ENCODE data around the gene CORO2A.

Gene CORO2A

GRCh38 chr9:98185611-98186171, 6.7 kb downstream of the CORO2A start:
- no peaks in the 10 kb centered on the region for H4K20me1 ChIP-seq (ENCODE audit: insufficient read depth, low read length)
- H3K4me2 ChIP-seq (ENCODE audit: low read length): no peak overlapping the region
- H3K4me3 ChIP-seq (ENCODE audit: low read length): no peak overlapping the region
- no peaks in the 10 kb centered on the region for H3K4me1 ChIP-seq (ENCODE audit: low read length)
- H3K36me3 ChIP-seq (replicated peaks; ENCODE audit: low read depth, low read length): no peaks in the 10 kb centered on the region
- no peak overlapping the region for H2AFZ ChIP-seq (ENCODE audit: low read depth, low read length)
- H3K79me2 ChIP-seq (ENCODE audit: low read length): no peaks in the 10 kb centered on the region
- no peak overlapping the region for H3K27ac ChIP-seq (ENCODE audit: low read length)
- no peaks in the 10 kb centered on the region for H3K9me3 ChIP-seq (ENCODE audit: insufficient read depth, low read length)
- TF ChIP-seq, protein P1, sequence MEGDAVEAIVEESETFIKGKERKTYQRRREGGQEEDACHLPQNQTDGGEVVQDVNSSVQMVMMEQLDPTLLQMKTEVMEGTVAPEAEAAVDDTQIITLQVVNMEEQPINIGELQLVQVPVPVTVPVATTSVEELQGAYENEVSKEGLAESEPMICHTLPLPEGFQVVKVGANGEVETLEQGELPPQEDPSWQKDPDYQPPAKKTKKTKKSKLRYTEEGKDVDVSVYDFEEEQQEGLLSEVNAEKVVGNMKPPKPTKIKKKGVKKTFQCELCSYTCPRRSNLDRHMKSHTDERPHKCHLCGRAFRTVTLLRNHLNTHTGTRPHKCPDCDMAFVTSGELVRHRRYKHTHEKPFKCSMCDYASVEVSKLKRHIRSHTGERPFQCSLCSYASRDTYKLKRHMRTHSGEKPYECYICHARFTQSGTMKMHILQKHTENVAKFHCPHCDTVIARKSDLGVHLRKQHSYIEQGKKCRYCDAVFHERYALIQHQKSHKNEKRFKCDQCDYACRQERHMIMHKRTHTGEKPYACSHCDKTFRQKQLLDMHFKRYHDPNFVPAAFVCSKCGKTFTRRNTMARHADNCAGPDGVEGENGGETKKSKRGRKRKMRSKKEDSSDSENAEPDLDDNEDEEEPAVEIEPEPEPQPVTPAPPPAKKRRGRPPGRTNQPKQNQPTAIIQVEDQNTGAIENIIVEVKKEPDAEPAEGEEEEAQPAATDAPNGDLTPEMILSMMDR (IDR thresholded peaks at IDR 0.05; ENCODE audit: low read depth, low read length): no peak
- no peak for TF ChIP-seq EZH2phosphoT487 (IDR thresholded peaks at IDR 0.05; ENCODE audit: low read depth)
- H3K9ac ChIP-seq (ENCODE audit: low read length): no peak overlapping the region
- peaks cover 7% of the 10 kb centered on the region; the same call in 1 of the 2 replicates for H3K27me3 ChIP-seq (ENCODE audit: low read depth, low read length)

DNA sequence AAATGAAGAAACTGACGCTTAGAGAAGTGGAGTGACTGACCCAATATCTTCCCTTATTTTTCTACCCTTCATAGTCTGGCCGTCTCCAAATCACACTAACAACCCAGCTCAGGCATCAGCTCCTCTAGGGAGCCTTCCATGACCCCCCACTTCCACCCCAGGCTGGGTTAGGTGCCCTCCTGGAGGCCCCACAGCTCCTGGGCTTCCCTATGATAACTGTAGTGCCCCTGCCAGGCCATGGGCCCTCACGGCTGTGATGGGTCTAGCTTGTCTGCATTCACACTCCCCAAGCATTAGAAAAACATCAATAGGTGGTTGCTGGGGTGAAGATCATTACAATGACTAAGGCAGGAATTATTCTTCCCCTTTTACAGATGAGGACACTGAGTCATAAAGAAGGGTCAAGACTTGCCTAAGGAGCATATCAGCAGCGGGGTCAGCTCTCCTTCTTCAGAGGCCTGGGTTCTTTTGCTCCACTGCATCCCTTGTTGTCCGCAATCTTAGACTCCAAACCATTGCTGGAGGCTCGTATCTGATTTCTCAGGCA, 7.3 kb downstream of the CORO2A start:
- Histone ChIP-seq H2AFZ (ENCODE audit: low read depth, low read length) (no peak overlapping the region), H4K20me1 (ENCODE audit: insufficient read depth, low read length) (no peaks in the 10 kb centered on the region), H3K9me3 (ENCODE audit: insufficient read depth, low read length) (no peaks in the 10 kb centered on the region), H3K36me3 (replicated peaks; ENCODE audit: low read depth, low read length) (no peaks in the 10 kb centered on the region), H3K27ac (ENCODE audit: low read length) (no peak overlapping the region), H3K4me2 (ENCODE audit: low read length) (no peak overlapping the region), H3K4me1 (ENCODE audit: low read length) (no peaks in the 10 kb centered on the region), H3K79me2 (ENCODE audit: low read length) (no peaks in the 10 kb centered on the region), H3K27me3 (ENCODE audit: low read depth, low read length) (peaks cover 7% of the 10 kb centered on the region; the same call in 1 of the 2 replicates), H3K9ac (ENCODE audit: low read length) (no peak overlapping the region), H3K4me3 (ENCODE audit: low read length) (no peak overlapping the region)
- TF ChIP-seq, protein P1 (IDR thresholded peaks at IDR 0.05; ENCODE audit: low read depth, low read length): no peak
- TF ChIP-seq EZH2phosphoT487 (IDR thresholded peaks at IDR 0.05; ENCODE audit: low read depth): no peak

DNA sequence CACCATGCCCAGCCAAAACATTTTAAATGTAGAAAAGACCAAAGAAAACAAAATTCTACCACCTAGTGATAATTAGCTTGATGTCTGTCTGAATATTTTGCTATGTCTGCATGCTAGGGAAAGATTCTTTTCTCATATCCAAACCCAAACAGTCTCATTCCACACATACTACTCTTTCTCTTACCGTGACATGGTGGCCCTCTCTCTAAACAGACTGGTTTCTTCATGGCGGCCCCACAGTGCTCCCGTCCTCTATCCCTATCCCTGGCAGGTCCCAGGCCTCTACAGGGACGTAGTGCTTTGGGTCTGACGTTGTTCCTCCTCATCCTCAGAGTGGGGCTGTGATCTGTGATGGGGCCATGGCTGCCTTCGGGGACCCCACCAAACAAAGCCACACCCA, 8.1 kb downstream of the CORO2A start:
- Histone ChIP-seq H3K9ac (ENCODE audit: low read length) (no peak overlapping the region), H3K79me2 (ENCODE audit: low read length) (no peaks in the 10 kb centered on the region), H3K27me3 (ENCODE audit: low read depth, low read length) (peaks cover 4% of the 10 kb centered on the region; the same call in 1 of the 2 replicates), H3K4me1 (ENCODE audit: low read length) (no peaks in the 10 kb centered on the region), H3K36me3 (replicated peaks; ENCODE audit: low read depth, low read length) (no peaks in the 10 kb centered on the region), H3K9me3 (ENCODE audit: insufficient read depth, low read length) (no peaks in the 10 kb centered on the region), H2AFZ (ENCODE audit: low read depth, low read length) (no peak overlapping the region), H3K4me3 (ENCODE audit: low read length) (no peak overlapping the region), H3K4me2 (ENCODE audit: low read length) (no peak overlapping the region), H4K20me1 (ENCODE audit: insufficient read depth, low read length) (no peaks in the 10 kb centered on the region), H3K27ac (ENCODE audit: low read length) (no peak overlapping the region)
- TF ChIP-seq EZH2phosphoT487 (IDR thresholded peaks at IDR 0.05; ENCODE audit: low read depth): no peak
- TF ChIP-seq, protein P1 (IDR thresholded peaks at IDR 0.05; ENCODE audit: low read depth, low read length): no peak

- Histone ChIP-seq H4K20me1 (ENCODE audit: insufficient read depth, low read length) (no peaks in the 10 kb centered on the region), H3K36me3 (replicated peaks; ENCODE audit: low read depth, low read length) (no peaks in the 10 kb centered on the region), H3K79me2 (ENCODE audit: low read length) (no peaks in the 10 kb centered on the region), H3K27me3 (ENCODE audit: low read depth, low read length) (no peaks in the 10 kb centered on the region), H3K4me1 (ENCODE audit: low read length) (no peaks in the 10 kb centered on the region), H3K9ac (ENCODE audit: low read length) (no peak overlapping the region), H3K9me3 (ENCODE audit: insufficient read depth, low read length) (no peaks in the 10 kb centered on the region), H3K27ac (ENCODE audit: low read length) (no peak overlapping the region), H2AFZ (ENCODE audit: low read depth, low read length) (no peak overlapping the region), H3K4me3 (ENCODE audit: low read length) (no peak overlapping the region), H3K4me2 (ENCODE audit: low read length) (no peak overlapping the region)
- no peak for TF ChIP-seq EZH2phosphoT487 (IDR thresholded peaks at IDR 0.05; ENCODE audit: low read depth)
- TF ChIP-seq, protein P1 (IDR thresholded peaks at IDR 0.05; ENCODE audit: low read depth, low read length): no peak
Observed at GRCh38 chr9:98182889-98183599, 9.4 kb downstream of the CORO2A start.

Measured in OCI-LY3 (cell line).